Karpas-422 (cell line): ENCODE measurements around the gene ASPSCR1. TPM values are rescaled to one million over a fixed set of nuclear protein-coding genes. Genes with fewer than 3 reads are reported as not detected.

Source experiments
- DNase-seq: peaks from one replicate; pipeline ENCODE4 v3.0.0-alpha.2; 2015
- H2AFZ ChIP-seq: fragments of 200-600 bp; sonication (generic); 2 replicates; pipeline ENCODE4 v1.6.1; 2014; ENCODE audit warnings: antibody characterized with exemption, low read length, mixed read lengths
- H3K27ac ChIP-seq: fragments of 200-600 bp; sonication (generic); 2 replicates; pipeline ENCODE4 v1.5.1; 2014; ENCODE audit warnings: mild to moderate bottlenecking, low read length, moderate library complexity
- H3K27me3 ChIP-seq: fragments of 200-600 bp; sonication (generic); 2 replicates; pipeline ENCODE4 v1.6.1; 2014; ENCODE audit warnings: low read length, mixed read lengths
- H3K36me3 ChIP-seq: fragments of 200-600 bp; sonication (generic); 2 replicates; pipeline ENCODE4 v1.6.1; 2014; ENCODE audit warnings: low read length, mixed read lengths; ENCODE audit not compliant: insufficient read depth
- H3K4me1 ChIP-seq: fragments of 200-600 bp; sonication (generic); 2 replicates; pipeline ENCODE4 v1.6.1; 2014; ENCODE audit warnings: mild to moderate bottlenecking, low read length, mixed read lengths
- H3K4me2 ChIP-seq: fragments of 200-600 bp; sonication (generic); 2 replicates; pipeline ENCODE4 v1.6.1; 2014; ENCODE audit warnings: low read length, low read depth, mild to moderate bottlenecking; ENCODE audit not compliant: poor library complexity, severe bottlenecking
- H3K4me3 ChIP-seq: fragments of 200-600 bp; sonication (generic); 2 replicates; pipeline ENCODE4 v1.5.1; 2014; ENCODE audit warnings: mild to moderate bottlenecking, antibody characterized with exemption, low read length, mixed read lengths
- H3K79me2 ChIP-seq: fragments of 200-600 bp; sonication (generic); 2 replicates; pipeline ENCODE4 v1.6.1; 2014; ENCODE audit warnings: mild to moderate bottlenecking, low read length, mixed read lengths
- H3K9ac ChIP-seq: fragments of 200-600 bp; sonication (generic); 2 replicates; pipeline ENCODE4 v1.6.0; 2014; ENCODE audit warnings: low read length
- H3K9me2 ChIP-seq: fragments of 200-600 bp; sonication (generic), shearing (Covaris generic); replicated peaks from 2 replicates; pipeline ENCODE4 v1.6.0; 2014; ENCODE audit warnings: mild to moderate bottlenecking, low read length, moderate library complexity; ENCODE audit not compliant: insufficient read depth
- H3K9me3 ChIP-seq: fragments of 300-700, 200-600 bp; sonication (generic); 2 replicates; pipeline ENCODE4 v1.6.1; 2014; ENCODE audit warnings: low read length, mixed read lengths
- H4K20me1 ChIP-seq: fragments of 200-600 bp; sonication (generic); 2 replicates; pipeline ENCODE4 v1.6.1; 2014; ENCODE audit warnings: mild to moderate bottlenecking, antibody characterized with exemption, low read length, low read depth; ENCODE audit not compliant: insufficient read depth
- total RNA-seq: library from RNA; depleted of rRNA; stranded (reverse); fragments of >200 nt; shearing (Covaris generic); gene quantifications from 2 replicates; pipeline ENCODE4 v1.2.3, GENCODE V29; 2014; ENCODE audit warnings: low replicate concordance

Gene ASPSCR1
- total RNA-seq, 1 experiment from 2014 or later: 38.7 TPM

- no peaks in the 10 kb centered on the region for H3K4me1 ChIP-seq
- no peaks in the 10 kb centered on the region for H3K27me3 ChIP-seq
- H3K4me2 ChIP-seq: no peak overlapping the region
- no peak for DNase-seq
- H3K27ac ChIP-seq: no peak overlapping the region
- no peak overlapping the region for H2AFZ ChIP-seq
- no peaks in the 10 kb centered on the region for H3K36me3 ChIP-seq
- H4K20me1 ChIP-seq: no peaks in the 10 kb centered on the region
- no peaks in the 10 kb centered on the region for H3K9me3 ChIP-seq
- no peak overlapping the region for H3K9ac ChIP-seq
- H3K9me2 ChIP-seq: no peaks in the 10 kb centered on the region
- H3K4me3 ChIP-seq: no peak overlapping the region
- no peaks in the 10 kb centered on the region for H3K79me2 ChIP-seq
These were observed 32.0 kb downstream of the ASPSCR1 start for GRCh38 chr17:82009413-82009812.

- H2AFZ ChIP-seq: no peak overlapping the region
- DNase-seq: no peak
- no peaks in the 10 kb centered on the region for H3K79me2 ChIP-seq
- no peak overlapping the region for H3K27ac ChIP-seq
- H4K20me1 ChIP-seq: no peaks in the 10 kb centered on the region
- no peaks in the 10 kb centered on the region for H3K27me3 ChIP-seq
- no peak overlapping the region for H3K4me2 ChIP-seq
- no peak overlapping the region for H3K9ac ChIP-seq
- H3K9me3 ChIP-seq: no peaks in the 10 kb centered on the region
- H3K4me3 ChIP-seq: no peak overlapping the region
- H3K9me2 ChIP-seq: no peaks in the 10 kb centered on the region
- H3K4me1 ChIP-seq: no peaks in the 10 kb centered on the region
- H3K36me3 ChIP-seq: no peaks in the 10 kb centered on the region
These were observed 33.4 kb downstream of the ASPSCR1 start for GRCh38 chr17:82010575-82011525.

GRCh38 chr17:82011617-82012187, 34.3 kb downstream of the ASPSCR1 start:
- H2AFZ ChIP-seq: no peak overlapping the region
- H3K4me2 ChIP-seq: no peak overlapping the region
- DNase-seq: no peak
- H3K4me1 ChIP-seq: no peaks in the 10 kb centered on the region
- no peak overlapping the region for H3K9ac ChIP-seq
- H3K27ac ChIP-seq: no peak overlapping the region
- no peaks in the 10 kb centered on the region for H3K36me3 ChIP-seq
- H3K4me3 ChIP-seq: no peak overlapping the region
- no peaks in the 10 kb centered on the region for H3K9me3 ChIP-seq
- H3K9me2 ChIP-seq: no peaks in the 10 kb centered on the region
- no peaks in the 10 kb centered on the region for H3K27me3 ChIP-seq
- H4K20me1 ChIP-seq: no peaks in the 10 kb centered on the region
- H3K79me2 ChIP-seq: no peaks in the 10 kb centered on the region

GRCh38 chr17:82012261-82012639, 34.8 kb downstream of the ASPSCR1 start:
- no peak overlapping the region for H3K4me3 ChIP-seq
- no peak overlapping the region for H3K4me2 ChIP-seq
- no peaks in the 10 kb centered on the region for H3K36me3 ChIP-seq
- no peaks in the 10 kb centered on the region for H3K27me3 ChIP-seq
- DNase-seq: no peak
- no peak overlapping the region for H3K9ac ChIP-seq
- H3K79me2 ChIP-seq: no peaks in the 10 kb centered on the region
- no peaks in the 10 kb centered on the region for H3K4me1 ChIP-seq
- no peaks in the 10 kb centered on the region for H4K20me1 ChIP-seq
- no peak overlapping the region for H3K27ac ChIP-seq
- H3K9me3 ChIP-seq: no peaks in the 10 kb centered on the region
- no peaks in the 10 kb centered on the region for H3K9me2 ChIP-seq
- no peak overlapping the region for H2AFZ ChIP-seq

- Histone ChIP-seq H3K4me2 (no peak overlapping the region), H3K27ac (no peak overlapping the region), H4K20me1 (no peaks in the 10 kb centered on the region), H3K79me2 (no peaks in the 10 kb centered on the region), H2AFZ (no peak overlapping the region), H3K4me1 (no peaks in the 10 kb centered on the region), H3K9me3 (no peaks in the 10 kb centered on the region), H3K9me2 (no peaks in the 10 kb centered on the region), H3K4me3 (no peak overlapping the region), H3K36me3 (no peaks in the 10 kb centered on the region), H3K27me3 (no peaks in the 10 kb centered on the region), H3K9ac (no peak overlapping the region)
- no peak for DNase-seq
These were observed 35.3 kb downstream of the ASPSCR1 start for GRCh38 chr17:82012640-82013295.

GRCh38 chr17:82013341-82013740, 35.9 kb downstream of the ASPSCR1 start:
- H3K27me3 ChIP-seq: no peaks in the 10 kb centered on the region
- no peak overlapping the region for H3K4me3 ChIP-seq
- no peaks in the 10 kb centered on the region for H3K9me3 ChIP-seq
- H3K9ac ChIP-seq: no peak overlapping the region
- H3K9me2 ChIP-seq: no peaks in the 10 kb centered on the region
- no peak overlapping the region for H3K4me2 ChIP-seq
- H3K27ac ChIP-seq: no peak overlapping the region
- no peaks in the 10 kb centered on the region for H3K79me2 ChIP-seq
- DNase-seq: no peak
- no peaks in the 10 kb centered on the region for H3K36me3 ChIP-seq
- H3K4me1 ChIP-seq: no peaks in the 10 kb centered on the region
- H2AFZ ChIP-seq: no peak overlapping the region
- no peaks in the 10 kb centered on the region for H4K20me1 ChIP-seq

- no peaks in the 10 kb centered on the region for H3K79me2 ChIP-seq
- no peak overlapping the region for H3K9ac ChIP-seq
- no peaks in the 10 kb centered on the region for H3K27me3 ChIP-seq
- H3K36me3 ChIP-seq: no peaks in the 10 kb centered on the region
- no peak overlapping the region for H3K4me3 ChIP-seq
- H3K4me1 ChIP-seq: no peaks in the 10 kb centered on the region
- H3K27ac ChIP-seq: no peak overlapping the region
- H4K20me1 ChIP-seq: no peaks in the 10 kb centered on the region
- H2AFZ ChIP-seq: no peak overlapping the region
- no peak for DNase-seq
- H3K9me2 ChIP-seq: no peaks in the 10 kb centered on the region
- no peak overlapping the region for H3K4me2 ChIP-seq
- no peaks in the 10 kb centered on the region for H3K9me3 ChIP-seq
These were observed 36.4 kb downstream of the ASPSCR1 start for GRCh38 chr17:82013772-82014321.

GRCh38 chr17:82014432-82014831, 37.0 kb downstream of the ASPSCR1 start:
- Histone ChIP-seq H3K4me3 (no peak overlapping the region), H3K9me2 (no peaks in the 10 kb centered on the region), H3K9me3 (no peaks in the 10 kb centered on the region), H3K36me3 (no peaks in the 10 kb centered on the region), H3K79me2 (no peaks in the 10 kb centered on the region), H2AFZ (no peak overlapping the region), H3K4me1 (no peaks in the 10 kb centered on the region), H4K20me1 (peaks cover under 1% of the 10 kb centered on the region; the same call in 1 of the 2 replicates), H3K4me2 (no peak overlapping the region), H3K27me3 (no peaks in the 10 kb centered on the region), H3K27ac (no peak overlapping the region), H3K9ac (no peak overlapping the region)
- DNase-seq: no peak
